GM18499 (cell line): ENCODE measurements around the gene IGSF9.

Experiments used
- ATAC-seq: cut with Tn5 transposase; IDR thresholded peaks from one replicate; pipeline ENCODE4 v1.9.1; 2021; ENCODE audit warnings: moderate number of reproducible peaks; ENCODE audit not compliant: insufficient read depth, unreplicated experiment

The IGSF9 gene

DNA sequence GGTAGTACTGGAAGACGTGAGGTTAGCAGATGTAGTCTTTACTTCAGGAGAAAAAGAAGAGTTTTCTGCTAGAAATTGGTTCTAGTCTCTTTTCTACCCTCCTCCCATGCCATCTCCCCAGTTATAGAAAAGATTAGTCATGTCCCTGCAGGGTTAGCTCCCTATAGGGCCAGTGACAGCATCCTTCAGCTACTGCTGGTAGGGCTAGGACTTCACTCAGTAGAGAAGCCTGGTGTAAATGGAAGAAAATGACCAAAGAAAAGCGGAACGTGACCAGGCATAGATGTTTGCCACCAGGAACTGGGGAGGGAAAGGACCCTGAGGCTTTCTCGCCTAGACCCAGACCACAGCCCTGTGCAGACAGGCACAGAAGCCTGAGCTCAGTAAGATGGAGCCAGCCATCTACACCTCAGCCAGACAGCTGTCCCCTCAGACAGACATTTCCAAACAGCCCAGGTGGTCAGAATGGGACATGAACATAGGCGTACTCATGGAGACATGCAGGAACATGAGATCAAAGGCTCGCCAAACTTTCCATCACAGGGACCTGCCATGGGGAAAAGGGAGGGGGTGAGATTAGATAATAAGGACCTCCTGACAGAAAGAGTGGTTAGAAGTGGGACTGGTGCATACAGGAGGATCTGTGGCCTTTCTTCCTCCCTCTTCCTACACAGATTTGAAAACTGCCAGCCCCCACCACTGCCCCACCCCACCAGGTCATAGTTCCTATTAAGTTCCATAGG lies 32.1 kb upstream of the IGSF9 start:
- no peak for ATAC-seq

DNA sequence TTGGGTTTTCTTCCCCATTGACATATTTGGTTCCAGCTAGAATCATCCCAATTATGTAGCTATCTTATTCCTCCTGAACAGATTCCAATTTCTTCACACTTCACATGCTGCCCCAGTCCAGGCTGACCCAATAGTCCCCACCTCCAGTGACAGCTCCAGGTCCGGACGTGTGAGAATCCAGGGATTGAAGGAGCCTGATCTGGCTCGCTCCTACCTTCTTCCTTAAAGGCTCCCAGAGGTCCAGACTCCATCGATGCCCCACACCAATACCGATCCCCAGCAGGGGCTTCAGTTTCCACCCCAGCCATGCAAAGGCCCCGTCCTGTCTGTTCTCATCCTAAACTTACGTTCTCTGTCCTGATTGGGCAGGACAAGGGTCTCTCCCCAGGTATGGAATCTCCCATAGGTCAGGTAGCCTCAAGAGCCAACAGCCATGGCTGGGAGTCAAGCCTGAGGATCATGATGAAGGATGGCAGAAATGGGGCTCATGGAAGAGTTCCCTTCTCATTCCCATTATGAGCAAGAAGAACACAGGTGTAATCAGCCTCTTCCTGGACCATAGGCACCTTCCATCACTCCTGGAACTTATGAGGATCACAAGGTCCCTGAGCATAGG lies 29.0 kb upstream of the IGSF9 start:
- ATAC-seq = no peak

DNA sequence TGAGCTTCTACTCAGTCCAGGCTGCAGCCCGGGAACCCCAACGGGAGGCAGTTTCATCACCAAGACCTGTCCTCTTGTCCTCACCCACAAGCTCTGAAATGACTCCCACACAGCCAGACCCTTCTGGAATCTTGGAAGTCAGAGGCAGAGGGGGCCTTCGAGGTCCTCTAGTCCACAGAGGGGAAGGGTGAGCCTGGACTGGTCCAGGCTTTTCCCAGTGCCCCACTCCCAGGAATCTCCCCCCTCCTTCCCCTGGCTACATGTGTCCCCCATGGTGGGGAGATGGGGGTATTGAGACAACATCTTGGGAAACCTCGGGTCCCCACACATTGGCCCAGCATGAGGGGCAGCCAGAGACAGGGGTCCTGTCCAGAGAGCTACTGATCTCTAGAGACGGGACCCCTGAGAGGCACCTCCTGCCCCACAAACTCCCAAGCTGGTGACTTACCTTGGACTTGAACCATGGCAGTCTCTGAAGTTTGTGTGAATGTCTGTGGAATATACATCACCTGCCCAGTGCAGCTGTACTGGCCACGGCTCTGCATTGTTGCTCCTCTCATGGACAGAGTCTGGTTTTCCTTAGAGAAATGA lies 28.0 kb upstream of the IGSF9 start:
- no peak for ATAC-seq

DNA sequence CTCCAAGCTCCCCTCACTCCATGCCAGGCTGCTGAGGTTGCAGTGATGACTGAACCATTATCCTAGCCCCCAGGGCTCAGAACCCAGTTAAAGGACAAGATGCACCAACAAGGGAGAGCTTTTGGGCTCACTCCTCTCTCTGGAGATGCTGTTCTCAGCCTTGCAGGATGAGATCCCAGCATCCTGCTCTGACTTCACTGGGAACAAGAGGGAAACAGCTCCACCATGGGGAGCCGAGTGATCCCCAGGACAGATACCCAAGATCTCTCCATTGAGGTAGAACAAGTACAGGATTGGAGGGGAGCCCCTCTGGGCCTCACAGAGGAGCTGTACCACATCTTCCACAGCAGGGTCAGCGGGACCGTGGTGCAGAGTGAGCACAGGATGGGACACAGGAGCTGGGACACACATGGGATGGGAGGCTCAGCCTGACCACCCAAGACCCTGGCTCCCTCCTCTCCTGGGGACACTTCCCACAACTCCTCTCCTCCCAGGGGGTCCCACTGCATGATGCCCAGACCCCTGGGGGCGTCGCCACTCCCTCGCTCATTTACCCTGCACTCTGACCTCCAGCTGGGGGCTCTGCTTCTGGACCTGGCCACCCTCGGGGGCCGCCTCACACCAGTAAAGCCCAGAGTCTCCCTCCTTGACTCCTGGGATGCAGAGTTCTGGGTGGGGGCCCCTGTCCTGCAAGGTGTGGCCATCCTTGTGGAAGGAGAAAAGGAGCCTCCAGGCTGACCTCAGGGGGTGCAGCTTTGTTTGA lies 27.2 kb upstream of the IGSF9 start:
- ATAC-seq = no peak

DNA sequence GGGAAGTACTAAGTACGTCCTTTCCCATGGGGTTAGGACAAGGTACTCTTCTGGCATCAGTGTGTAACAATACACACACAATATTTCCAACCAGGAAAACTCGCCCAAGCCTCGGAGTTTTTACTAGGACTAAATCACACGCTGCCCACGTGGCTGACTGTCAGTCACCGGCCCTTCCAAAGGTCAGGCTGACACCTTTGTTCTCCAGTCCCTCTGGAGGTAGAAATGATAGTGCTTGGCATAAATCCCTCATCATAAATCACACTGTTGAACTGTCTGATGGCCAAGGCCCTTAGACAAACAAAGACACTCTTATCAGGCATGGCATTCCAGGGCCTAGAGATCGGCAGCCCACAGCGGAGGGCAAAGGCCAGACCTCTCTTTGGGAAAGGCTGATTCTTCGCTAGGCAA lies 25.5 kb upstream of the IGSF9 start:
- ATAC-seq = no peak

DNA sequence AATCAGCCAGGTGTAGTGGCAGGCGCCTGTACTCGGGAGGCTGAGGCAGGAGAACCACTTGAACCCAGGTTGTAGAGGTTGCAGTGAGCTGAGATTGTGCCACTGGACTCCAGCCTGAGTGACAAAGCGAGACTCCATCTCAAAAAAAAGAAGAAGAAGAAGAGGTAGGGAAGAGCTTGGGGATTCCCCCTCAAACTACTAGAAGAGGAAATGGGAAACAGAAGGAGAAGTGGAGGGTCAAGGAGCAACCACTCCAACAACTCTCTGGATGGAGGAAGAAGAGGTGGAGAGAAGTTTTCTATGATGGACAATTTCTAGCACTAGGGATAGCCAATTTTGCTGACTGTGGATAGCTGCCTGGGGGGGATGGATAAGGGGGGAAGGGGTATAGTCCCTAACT lies 23.5 kb upstream of the IGSF9 start:
- ATAC-seq = no peak

DNA sequence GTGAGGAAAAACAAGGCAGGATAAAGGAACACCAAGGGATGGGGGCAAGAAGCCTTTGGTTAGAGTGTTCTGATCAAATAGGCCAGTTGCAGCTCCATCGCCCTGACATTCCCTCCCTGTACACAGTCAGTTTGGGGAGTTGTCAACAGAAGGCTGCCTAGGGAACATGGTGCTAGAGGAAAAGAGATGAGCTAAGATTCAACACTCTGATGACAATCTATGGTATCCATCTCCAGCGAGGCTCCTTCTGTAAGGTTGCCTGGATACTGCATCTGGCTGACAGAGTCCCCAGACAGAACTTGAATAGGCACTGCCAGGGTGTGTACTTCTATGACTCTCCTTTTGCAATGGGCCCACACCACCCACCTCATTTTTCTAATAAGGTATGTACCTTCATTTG lies 19.9 kb upstream of the IGSF9 start:
- no peak for ATAC-seq

DNA sequence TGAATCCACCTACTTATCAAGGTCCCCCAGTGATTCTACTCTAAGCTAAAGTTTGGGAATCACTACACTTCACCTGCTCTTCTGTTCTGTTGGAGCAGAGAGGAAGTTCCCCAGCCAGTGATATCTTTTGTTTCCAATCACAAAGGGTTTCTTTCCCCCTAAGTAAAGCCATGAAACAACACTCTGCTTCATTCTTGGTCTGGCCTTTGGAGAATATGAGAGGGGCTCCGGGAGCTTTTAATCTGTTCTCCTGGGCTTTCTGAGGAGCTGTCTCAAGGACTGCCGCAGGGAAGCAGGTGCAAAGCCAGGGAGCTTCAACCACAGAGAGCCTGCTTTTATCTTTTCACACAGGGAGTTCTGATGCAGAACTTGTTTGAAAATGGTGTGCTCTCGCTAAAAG lies 18.7 kb upstream of the IGSF9 start:
- no peak for ATAC-seq

DNA sequence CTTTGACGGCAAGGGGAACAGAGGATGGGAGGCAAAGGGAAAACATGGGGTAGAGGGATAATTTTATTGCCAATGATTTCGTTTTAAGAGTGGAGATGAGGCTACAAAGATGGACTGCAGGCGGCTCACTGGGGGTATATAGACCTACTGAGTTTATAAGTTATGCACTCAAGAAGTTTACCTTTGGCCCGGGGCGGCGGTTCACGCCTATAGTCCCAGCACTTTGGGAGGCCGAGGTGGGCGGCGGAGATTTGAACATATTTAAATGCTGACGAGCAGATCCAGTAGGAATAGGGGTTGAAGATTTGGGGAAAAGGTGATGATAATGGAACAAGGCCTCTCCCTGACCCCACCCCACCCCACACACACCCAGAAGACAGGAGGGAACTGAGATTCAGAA lies 16.8 kb upstream of the IGSF9 start:
- no peak for ATAC-seq

DNA sequence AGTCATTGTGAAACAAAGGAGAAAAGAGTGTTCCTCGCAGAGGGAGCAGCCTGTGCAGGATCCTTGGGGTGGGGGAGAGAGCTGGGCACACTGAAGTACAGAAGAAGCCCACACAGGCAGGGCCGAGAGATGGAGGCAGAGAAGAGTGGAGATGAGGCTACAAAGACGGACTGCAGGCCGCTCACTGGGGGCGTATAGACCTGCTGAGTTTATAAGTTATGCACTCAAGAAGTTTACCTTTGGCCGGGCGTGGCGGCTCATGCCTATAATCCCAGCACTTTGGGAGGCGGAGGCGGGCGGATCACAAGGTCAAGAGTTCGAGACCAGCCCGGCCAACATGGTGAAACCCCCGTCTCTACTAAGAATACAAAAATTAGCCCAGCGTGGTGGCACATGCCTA lies 16.2 kb upstream of the IGSF9 start:
- ATAC-seq = no peak

DNA sequence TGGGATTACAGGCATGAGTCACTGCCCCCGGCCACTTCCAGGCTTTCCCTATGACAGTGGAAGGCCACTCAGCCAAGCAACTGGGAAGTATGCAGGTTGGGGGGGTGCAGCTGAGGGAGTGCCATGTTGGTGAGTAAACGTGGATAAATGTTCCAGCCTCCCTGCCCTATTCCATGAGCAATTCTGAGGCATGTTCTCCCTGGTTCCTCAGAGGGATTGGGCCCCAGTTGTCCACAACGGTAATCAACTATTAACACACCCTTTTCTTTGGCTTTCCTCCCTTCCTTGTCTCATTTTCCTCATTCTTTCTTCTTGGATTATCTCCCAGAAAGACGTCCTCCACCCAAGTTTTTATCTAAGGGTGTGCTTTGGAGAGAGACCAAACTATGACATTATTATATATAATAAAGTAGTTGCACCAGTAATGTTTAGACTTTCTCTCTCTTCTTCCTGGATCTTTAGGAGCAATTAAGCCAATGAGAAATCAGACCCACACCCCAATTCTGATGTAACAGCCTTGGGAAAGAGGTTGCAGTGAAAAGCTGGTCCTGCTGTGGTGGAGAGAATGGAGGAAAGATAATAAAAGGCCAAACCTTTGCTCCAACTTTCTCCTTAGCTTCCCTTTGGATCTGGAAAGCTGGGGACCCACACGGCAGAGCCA lies 15.4 kb upstream of the IGSF9 start:
- ATAC-seq = no peak

DNA sequence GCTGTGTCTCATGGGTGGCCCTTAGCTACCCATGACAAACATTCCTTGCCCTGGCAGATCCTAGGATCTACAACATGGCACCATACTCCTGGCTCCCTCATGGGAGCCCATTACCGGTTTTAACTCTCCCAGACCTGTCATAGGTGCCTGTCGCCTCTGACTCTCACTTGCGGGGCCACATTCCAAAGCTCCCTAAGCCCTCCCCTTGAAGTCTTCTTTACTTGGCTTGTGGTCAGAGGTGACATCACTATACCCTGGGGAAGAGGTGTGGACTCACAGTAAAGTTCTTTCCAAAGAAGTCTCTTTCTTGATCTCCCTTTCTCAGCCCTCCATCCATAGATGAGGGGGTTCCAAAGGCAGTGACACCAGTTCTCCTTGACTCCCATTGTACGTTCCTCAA lies 14.0 kb upstream of the IGSF9 start:
- ATAC-seq = no peak

DNA sequence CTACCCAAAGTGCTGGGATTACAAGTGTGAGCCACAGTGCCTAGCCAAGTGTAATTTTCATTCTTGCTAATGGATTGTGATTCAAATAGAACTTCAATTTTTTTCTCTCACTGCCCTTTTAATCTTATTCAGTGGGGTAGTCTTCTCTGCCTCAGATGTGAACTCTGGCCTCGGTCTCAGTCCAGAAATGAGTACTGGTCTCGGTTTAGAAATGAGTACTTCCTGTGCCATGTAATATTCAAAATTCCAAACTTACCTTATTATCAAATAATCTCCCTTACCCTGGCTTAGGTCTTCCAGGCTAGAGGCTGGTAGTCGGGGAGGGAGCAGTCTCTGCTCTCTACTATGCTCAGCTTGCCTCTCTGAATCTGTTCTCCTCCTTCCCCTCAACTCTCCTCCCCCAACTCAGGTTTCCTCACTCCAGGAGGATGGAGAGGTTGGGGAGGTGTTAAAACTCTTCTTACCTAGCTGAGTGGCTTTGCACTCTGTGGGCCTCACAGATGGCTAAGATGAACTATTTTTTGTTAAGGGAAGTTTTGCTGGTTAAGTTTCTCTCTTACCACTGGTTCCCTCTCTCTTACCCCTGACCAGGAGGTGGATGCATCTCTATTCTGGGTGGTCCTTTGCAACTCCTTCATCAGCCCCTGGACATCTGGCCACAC lies 13.4 kb upstream of the IGSF9 start:
- no peak for ATAC-seq

DNA sequence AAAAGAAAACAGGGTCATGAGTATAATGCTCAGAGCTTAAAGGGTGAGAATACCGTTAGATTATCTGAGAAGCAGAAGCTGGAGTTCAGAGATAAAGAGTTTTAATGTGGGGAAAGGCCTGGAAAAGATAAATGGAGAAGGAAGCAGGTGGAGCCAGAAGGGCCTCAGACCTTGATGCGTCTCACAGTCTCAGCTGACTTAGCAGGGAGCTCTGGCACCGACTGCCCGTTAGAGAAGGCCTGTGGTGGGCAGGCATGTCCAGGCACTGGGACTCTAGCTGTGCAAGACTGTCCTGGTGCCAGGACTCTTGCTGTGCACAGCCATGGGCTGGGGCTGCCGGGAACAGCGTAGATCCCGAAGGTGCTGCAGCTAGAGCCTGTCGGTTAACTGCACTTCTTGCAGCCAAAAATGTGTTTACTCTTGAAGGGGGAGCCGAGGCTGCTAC lies 12.4 kb upstream of the IGSF9 start:
- ATAC-seq = no peak

DNA sequence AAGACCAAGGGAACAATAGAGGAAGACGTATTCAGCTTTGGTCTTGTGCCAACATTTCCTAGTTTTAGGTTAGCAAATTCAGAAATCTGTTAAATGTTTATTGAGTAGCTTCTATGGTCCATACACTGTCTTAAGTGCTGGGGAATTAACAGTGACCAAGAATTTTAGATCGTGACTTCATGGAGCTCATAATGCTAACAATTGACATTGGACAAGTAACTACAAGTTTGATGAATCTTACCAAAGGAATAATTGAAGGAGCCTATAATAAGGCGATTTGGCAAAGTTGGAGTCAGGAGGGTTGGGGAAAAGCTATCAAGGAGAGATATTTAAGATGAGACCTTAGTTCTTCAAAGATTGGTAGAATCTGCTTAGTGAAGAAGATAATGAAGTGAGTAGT lies 10.0 kb upstream of the IGSF9 start:
- ATAC-seq = no peak

DNA sequence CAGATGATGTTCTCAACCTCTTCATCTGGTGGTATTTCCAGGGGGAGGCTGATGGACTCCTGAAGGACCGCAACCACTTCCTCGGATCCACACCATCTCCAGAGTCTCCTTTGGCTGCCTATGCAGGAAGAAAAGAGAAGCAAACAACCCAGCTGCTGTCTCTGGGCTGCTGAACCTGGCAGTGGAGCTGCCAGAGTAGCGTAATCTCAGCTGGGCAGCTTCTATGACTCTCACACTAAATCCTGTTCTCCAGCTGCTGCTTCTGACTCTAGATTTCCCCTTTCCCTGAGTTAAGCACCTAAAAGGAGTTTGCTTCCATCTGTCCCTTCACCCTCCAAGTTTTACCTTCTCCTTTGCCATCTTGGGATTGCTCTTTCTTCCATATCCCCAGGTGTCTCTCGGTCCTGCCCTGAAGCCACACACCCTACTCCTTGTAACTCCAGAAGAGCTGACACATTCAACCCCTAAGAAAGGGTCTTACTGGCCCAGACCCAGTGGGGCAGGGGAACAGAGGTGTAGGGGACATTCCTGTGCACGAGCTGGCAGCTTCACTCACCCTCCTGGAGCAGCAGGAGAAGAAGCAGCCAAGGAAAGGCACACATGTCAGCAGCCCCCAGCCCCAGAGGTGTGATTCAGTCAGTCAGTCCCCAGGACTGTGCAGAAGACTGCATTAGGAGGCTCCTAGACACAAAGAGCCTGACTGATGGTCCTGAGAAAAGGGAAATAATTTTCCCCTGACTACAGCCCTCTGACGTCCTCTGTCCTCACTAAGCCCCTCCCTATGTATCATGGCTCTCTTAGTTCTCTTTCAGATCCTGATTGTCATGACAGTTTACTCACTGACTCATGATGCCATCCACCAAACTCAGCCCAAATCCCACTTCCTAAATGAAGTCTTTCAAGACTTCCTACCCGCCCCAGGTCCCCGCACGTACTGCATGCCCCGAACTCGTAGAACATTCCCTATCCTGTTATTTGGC lies 8.4 kb upstream of the IGSF9 start, which contains the start of gene SLAMF9:
SLAMF9 (minus strand) TSS at position 702 of the 980 bp plus-strand sequence; CDS start at position 602, 100 bp downstream.
- no peak for ATAC-seq

DNA sequence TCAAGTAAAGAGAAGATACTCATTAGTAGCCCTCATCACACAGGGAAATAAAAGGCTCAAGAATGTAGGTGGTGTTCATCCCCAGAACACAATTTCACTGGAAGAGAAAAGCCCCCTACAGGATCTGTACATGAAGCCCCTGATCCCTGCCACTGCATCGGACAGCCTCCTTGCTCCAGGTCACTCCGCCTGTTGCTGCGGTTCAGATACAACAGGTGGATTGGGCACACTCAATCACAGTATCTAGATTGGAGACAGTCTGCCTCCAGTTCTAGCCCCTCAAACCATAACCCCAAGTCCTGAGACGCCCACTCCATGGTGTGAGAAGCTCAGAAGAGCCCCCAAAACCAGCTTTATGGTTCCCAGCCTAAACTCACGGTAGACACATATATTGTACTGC lies 7.5 kb upstream of the IGSF9 start:
- no peak for ATAC-seq

DNA sequence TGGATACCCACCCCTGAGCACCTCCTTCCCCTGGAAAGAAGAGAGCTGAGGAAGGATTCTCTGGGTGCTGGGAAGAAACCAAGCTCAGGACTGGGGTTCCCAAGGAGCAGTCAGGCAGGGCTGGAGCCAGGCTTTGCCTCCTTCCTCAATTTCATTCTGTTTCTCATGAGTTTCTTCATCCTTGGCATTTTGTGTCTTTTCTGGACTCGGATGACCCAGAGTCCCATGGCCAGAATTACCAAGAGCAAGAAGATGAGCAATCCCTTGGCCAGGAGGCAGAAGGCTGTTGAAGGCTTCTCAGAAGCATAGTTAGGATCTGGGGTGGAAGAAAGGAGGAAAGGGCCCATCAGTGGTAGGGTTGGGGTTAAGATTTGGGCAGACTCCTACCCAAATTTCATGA lies 6.1 kb upstream of the IGSF9 start:
- no peak for ATAC-seq

DNA sequence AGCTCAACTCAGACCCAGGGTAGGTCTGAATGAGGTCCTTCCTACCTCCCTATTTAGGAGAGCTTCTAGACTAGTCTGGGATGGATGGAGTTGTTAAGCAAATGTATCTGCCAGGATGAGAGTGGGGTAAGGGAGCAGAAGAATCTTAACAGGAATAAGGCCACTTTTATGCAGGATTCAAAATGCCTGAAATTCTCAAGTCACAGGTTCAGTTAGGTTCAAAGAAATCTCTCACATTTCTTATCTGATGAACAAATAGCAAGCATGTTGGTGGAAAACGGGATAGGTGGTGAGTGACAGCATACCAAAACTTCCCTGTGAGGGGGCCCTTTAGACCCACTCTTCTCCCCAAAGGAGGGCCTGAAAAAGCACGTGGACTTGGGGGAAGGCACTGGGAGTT lies 5.6 kb upstream of the IGSF9 start:
- no peak for ATAC-seq
